ENCODE measurements around the gene TNFRSF21. TPM values are rescaled to one million over a fixed set of nuclear protein-coding genes. Genes with fewer than 3 reads are reported as not detected.

Gene TNFRSF21
- total and polyA plus RNA-seq, 10 of the 15 experiments (the other 5 are each of a cell fraction or from before 2014, with no cell fraction given), result 0.09 to 1.0 (median 0.27) TPM

GRCh38 chr6:47242483-47243386, 67.0 kb downstream of the TNFRSF21 start (continued):
- TF ChIP-seq E2F8 (IDR thresholded peaks at IDR 0.05; ENCODE audit: low read depth, partially characterized antibody) (no peak), CEBPZ (IDR thresholded peaks at IDR 0.05; ENCODE audit: low read depth, low read length) (no peak), ATF3 (IDR thresholded peaks at IDR 0.05; ENCODE audit: borderline replicate concordance, extremely low read depth, low read depth, low read length) (no peak), HDAC6 (IDR thresholded peaks at IDR 0.05; ENCODE audit: unreplicated experiment) (no peak), YY1 (IDR thresholded peaks at IDR 0.05; ENCODE audit: low read depth, low read length) (peak; percentile 27; the same call in 1 of the 2 replicates), BMI1 (IDR thresholded peaks at IDR 0.05; ENCODE audit: borderline replicate concordance) (peak; percentile 17; the same call in 1 of the 2 replicates), WRNIP1 (IDR thresholded peaks at IDR 0.05; ENCODE audit: borderline replicate concordance, low read depth, low read length) (no peak), USF1 (IDR thresholded peaks at IDR 0.05; ENCODE audit: borderline replicate concordance, extremely low read length, insufficient read depth, low read depth, low read length) (no peak), GABPA (IDR thresholded peaks at IDR 0.05; ENCODE audit: low read depth) (0 out of 2 replicates have a peak, but pooled peaks have one; percentile 9), PKNOX1 (IDR thresholded peaks at IDR 0.05) (peak; percentile 53), TCF12 (IDR thresholded peaks at IDR 0.05; ENCODE audit: low read depth, low read length) (peak; percentile 97), NFYA (IDR thresholded peaks at IDR 0.05; ENCODE audit: borderline replicate concordance, low read depth, low read length) (no peak), ZBED1 (IDR thresholded peaks at IDR 0.05; ENCODE audit: borderline replicate concordance) (no peak; the same call in 1 of the 2 replicates), SMC3 (IDR thresholded peaks at IDR 0.05; ENCODE audit: borderline replicate concordance, low read length) (no peak), SUZ12 (IDR thresholded peaks at IDR 0.05; ENCODE audit: unreplicated experiment) (no peak), RAD51 (IDR thresholded peaks at IDR 0.05) (no peak), RCOR1 (conservative IDR thresholded peaks at IDR 0.05; ENCODE audit: low read depth, low read length) (no peak), NRF1 (conservative IDR thresholded peaks at IDR 0.05; ENCODE audit: low read depth, low read length) (no peak), MTA2 (IDR thresholded peaks at IDR 0.05; ENCODE audit: low read depth) (peak; percentile 88)
